Stimulated activated CD8-positive, alpha-beta memory T cell treated with anti-CD3 and anti-CD28 coated beads, Interleukin-15, amount 100 ng/mL, for 24 hours (primary cell): ENCODE results near the gene NPR3.

Experiments used
- DNase-seq: peaks from one replicate; pipeline ENCODE4 v3.0.0-alpha.2; 2020; ENCODE audit warnings: low read depth

NPR3 gene, protein sequence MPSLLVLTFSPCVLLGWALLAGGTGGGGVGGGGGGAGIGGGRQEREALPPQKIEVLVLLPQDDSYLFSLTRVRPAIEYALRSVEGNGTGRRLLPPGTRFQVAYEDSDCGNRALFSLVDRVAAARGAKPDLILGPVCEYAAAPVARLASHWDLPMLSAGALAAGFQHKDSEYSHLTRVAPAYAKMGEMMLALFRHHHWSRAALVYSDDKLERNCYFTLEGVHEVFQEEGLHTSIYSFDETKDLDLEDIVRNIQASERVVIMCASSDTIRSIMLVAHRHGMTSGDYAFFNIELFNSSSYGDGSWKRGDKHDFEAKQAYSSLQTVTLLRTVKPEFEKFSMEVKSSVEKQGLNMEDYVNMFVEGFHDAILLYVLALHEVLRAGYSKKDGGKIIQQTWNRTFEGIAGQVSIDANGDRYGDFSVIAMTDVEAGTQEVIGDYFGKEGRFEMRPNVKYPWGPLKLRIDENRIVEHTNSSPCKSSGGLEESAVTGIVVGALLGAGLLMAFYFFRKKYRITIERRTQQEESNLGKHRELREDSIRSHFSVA

GRCh38 chr5:32710550-32711361 lies at the start of gene NPR3:
TSS of gene NPR3 (plus strand) at chr5:32711321. CDS start at chr5:32711777, 456 bp downstream.
- DNase-seq = no peak

DNA sequence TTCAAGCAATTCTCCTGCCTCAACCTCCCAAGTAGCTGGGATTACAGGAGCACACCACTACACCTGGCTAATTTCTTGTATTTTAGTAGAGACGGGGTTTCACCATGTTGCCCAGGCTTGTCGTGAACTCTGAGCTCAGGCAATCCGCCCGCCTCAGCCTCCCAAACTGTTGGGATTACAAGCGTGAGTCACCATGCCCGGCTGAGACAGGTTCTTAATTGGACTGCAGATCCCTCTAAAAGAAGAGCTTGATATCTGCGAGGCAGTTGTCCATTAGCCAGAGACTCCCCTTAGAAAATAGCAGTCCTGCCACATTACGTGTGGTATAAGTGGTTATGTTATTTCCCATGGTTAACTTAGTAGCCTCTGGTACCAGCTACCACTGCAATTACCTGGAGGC lies 46.6 kb upstream of the NPR3 start:
- DNase-seq = no peak

DNA sequence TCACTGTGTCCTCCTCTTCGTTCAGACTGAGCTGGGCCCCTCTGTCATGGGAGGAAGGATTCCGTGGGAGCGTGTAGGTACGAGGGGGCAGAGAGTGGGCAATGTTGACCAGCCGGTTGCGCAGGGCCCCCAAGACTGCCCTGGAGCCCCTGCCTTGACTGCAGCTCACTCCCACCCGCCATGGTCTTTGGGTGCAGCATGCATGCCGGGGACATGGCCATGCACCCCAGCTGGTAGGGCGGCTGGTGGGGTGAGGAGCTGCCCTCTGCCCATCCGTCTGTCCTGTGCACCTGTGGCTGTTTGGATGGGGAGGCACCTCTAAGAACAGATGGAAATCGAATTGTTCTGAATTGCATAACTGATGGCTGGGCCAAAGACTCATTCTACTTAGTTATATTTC lies 42.6 kb upstream of the NPR3 start:
- DNase-seq = no peak

GRCh38 chr5:32673272-32673671 lies 37.8 kb upstream of the NPR3 start:
- DNase-seq = no peak

GRCh38 chr5:32677023-32677422 lies 34.1 kb upstream of the NPR3 start:
- no peak for DNase-seq

GRCh38 chr5:32678472-32678871 lies 32.6 kb upstream of the NPR3 start:
- DNase-seq = no peak

GRCh38 chr5:32679218-32679617 lies 31.9 kb upstream of the NPR3 start:
- no peak for DNase-seq

DNA sequence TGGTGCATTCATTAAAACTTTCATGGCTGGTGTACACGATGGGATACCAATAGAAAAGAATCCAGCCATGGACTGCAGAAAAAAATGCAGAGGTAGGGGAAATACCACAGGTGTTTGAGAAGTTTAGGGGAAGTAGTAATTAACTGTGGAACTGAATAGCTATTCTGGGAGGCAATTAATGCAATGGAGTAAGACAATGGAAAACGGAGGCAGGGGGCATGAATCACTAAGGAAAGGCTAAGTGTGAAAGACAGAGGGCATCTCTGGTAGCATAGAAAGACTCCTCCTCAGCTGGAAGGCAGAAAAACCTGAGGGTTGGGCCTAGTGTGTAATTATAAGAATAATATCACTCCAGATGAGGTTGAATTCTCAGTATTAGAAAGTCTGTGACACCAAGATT lies 30.9 kb upstream of the NPR3 start:
- DNase-seq = no peak

DNA sequence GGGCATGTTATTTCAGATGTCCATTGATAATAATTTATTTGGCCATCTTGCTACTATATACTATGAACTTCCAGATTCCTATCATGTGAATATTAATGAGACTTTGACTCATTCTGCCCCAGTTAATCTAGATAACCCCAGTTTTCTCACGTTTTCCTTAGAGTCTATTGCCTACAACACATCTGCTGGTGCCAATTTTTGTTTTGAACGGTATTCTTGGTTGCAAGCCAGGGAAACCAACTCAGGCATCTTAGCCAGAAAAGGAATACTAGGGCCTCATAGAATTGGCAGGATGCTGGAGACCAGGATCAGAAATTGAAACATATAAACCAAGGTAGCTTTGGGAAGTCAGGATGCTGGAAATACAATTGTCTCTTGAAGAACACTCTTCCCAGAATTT lies 28.0 kb upstream of the NPR3 start:
- no peak for DNase-seq

- no peak for DNase-seq
These were observed 26.9 kb upstream of the NPR3 start for GRCh38 chr5:32684260-32684659.

DNA sequence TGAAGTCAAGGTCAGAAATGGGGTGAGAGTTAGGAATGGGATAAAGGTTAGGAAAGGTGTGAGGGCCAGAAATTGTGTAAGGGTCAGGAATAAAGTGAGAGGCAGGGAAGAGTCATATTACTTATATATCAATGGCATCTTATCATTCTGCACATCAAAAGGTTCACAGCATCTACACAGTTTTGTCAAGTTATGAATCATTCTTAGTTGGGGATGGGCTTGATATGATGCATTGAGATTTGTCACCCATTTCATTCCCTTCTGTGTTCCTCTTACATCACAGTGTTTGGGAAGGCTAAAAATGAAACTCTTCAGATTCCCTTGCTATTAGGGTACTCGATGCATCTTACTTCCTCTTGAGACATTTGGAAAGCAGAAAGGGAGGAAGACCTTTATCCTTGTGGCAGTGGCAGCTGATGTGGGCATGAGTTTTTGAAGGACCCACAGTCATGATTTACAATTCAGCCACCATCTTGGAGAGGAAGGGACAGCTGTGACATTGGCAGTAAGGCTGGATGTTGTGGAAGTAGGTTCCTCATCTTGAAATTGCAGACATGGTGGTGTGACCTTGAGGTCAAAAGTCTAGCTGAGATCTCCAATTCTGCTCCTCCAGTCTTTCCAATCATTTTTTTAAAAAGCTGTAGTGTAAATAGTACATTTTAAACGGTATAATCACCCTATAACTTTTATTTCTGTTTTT lies 24.2 kb upstream of the NPR3 start:
- no peak for DNase-seq

DNA sequence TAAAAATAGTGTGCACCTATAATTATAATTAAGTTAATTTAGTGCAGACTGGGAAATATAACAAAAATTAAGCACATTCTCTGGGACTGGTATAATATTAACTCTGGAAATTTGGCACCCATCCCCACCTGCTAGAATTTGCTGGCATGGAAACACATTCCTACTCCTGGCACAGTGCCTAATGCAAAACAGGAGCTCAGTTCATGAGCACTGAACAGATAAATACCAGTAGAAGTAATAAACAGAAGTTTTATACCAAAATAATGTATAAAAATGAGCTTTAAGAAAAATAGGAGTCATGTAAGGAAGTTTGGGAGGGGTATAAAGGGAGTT lies 23.7 kb upstream of the NPR3 start:
- DNase-seq = no peak

DNA sequence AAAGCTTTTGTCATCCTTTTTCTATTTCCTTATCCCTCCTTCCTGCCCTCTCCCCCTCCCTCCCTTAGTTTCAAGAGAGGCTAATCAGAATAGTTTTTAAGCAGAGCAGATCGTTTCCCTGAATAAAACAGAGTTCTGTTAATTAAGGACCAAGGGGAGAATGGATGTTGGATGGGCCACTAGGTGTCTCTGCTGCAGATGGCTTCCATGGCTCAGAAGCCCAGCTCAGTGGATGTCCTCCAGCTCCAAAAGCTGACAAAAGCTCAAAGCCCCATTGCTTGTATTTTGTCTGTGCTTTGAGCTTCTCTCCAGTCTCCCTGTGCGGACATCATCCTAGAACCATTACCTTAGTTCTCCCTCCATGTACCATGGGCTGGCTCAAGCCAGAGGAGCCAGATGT lies 21.0 kb upstream of the NPR3 start:
- DNase-seq = no peak

- DNase-seq = no peak
These were observed 20.5 kb upstream of the NPR3 start for GRCh38 chr5:32690666-32691065.

DNA sequence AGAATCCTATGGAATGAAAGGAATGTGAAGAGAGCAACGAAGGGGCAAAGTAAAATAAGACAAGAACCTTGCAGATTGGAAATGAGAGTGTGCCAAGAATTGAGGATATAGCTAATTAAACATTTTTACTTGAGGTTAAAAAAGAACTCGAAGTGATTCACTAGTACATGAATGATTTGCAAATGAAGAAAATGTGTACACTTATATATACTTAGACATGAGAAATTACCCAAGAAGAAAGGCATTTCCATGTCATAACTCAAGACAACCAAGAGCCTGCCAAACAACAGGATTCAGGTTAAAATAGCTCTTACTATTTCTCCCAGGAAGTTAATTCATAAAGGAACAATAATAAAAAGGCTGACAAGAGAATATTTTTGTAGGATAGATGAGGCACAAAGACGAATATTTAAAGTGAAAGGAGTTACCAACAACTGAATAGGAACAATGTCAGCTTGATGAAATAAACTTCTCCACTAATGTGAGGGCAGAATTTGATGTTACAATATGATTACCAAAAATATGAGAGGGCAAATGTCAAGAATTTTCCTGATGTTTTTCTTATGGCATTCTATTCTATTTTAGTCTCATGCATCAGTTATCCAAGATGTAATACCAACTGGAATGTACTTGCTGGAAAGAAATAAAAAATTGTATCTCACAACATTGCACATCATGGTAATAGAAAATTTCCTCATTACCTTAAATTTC lies 18.9 kb upstream of the NPR3 start:
- no peak for DNase-seq

GRCh38 chr5:32703957-32704356 lies 7.2 kb upstream of the NPR3 start:
- no peak for DNase-seq

DNA sequence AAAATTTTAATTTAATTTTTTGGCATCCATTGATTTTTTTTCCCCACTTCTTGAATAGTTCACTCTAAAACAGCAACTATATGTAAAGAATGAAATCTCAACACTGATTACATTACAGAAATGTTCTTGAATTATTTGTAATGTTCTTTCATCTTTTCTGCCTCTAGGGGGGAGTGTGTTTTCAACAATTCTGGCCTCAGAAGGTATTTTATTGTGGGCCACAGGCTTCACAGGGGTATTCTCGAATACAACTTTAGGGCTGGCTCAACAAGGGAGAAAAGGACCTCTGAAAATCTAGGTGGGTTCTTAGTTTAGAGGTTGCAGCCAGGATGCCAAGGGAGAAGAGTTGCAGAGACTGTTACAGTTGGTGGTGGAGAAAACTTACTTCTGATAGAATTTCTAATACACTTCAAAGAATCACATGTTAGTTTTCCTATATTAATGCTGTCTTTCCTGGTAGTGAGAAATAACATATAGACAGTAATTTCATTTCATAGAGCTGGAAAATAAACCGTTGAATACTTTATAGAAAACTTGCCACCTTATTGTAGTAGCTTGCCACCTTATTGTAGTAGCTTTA lies 3.6 kb upstream of the NPR3 start:
- DNase-seq = no peak

GRCh38 chr5:32708949-32709348 lies 2.2 kb upstream of the NPR3 start:
- DNase-seq = no peak

- no peak for DNase-seq
These were observed 1.2 kb upstream of the NPR3 start for GRCh38 chr5:32709750-32710549.

DNA sequence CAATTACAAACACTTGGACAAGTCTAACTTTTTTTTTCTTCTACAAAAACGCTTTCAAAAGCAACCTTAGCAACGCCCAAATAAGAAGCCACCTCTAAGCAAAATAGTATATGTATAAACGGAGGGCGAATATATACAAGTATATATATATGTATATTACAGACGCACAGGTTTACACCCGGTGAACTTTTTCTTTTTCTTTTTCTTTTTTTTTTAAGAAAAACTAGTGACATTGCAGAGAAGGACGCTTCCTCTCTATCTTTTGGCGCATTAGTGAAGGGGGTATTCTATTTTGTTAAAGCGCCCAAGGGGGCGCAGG lies 200 bp downstream of the NPR3 start:
- no peak for DNase-seq
